ENCODE measurements around the gene CFAP161.

CFAP161 gene

GRCh38 chr15:81088470-81089013, 45.5 kb upstream of the CFAP161 start:
- H3K56ac ChIP-seq (ENCODE audit: low read length): no peak overlapping the region
- no peak overlapping the region for H3K4me3 ChIP-seq (ENCODE audit: low read length)
- no peak overlapping the region for H2BK5ac ChIP-seq (ENCODE audit: low read length)
- H3K36me3 ChIP-seq (ENCODE audit: control insufficient read depth, insufficient read depth, low read length): no peaks in the 10 kb centered on the region
- H4K5ac ChIP-seq (ENCODE audit: low read length): no peak overlapping the region
- no peaks in the 10 kb centered on the region for H3K27me3 ChIP-seq (ENCODE audit: insufficient read depth, low read length, poor library complexity)
- no peak overlapping the region for H4K8ac ChIP-seq (ENCODE audit: low read depth, low read length)
- H3K4me2 ChIP-seq (ENCODE audit: low read length): no peak overlapping the region
- no peak overlapping the region for H3K4ac ChIP-seq (ENCODE audit: low read depth, low read length)
- H3K18ac ChIP-seq (ENCODE audit: low read length): no peak overlapping the region
- H3K9ac ChIP-seq (ENCODE audit: low read length): no peak overlapping the region
- no peak overlapping the region for H2BK15ac ChIP-seq (replicated peaks; ENCODE audit: low read depth)
- no CpG with 5 or more reads among the region's 5 CpGs for WGBS (ENCODE audit: extremely low coverage, insufficient coverage, low lambda C conversion rate)
- H3K27ac ChIP-seq (ENCODE audit: low read depth, low read length): no peak overlapping the region
- H3K4me1 ChIP-seq (ENCODE audit: control insufficient read depth, low read depth, low read length): no peaks in the 10 kb centered on the region
- H3K79me2 ChIP-seq (ENCODE audit: control insufficient read depth, insufficient read depth, low read length): no peaks in the 10 kb centered on the region
- H3K79me1 ChIP-seq (ENCODE audit: low read length): no peaks in the 10 kb centered on the region
- no peak overlapping the region for H3K23ac ChIP-seq (ENCODE audit: low read length)
- H2AK5ac ChIP-seq (ENCODE audit: low read length): no peak overlapping the region
- no peak for DNase-seq
- no peak overlapping the region for H2BK120ac ChIP-seq (ENCODE audit: low read depth, low read length)

DNA sequence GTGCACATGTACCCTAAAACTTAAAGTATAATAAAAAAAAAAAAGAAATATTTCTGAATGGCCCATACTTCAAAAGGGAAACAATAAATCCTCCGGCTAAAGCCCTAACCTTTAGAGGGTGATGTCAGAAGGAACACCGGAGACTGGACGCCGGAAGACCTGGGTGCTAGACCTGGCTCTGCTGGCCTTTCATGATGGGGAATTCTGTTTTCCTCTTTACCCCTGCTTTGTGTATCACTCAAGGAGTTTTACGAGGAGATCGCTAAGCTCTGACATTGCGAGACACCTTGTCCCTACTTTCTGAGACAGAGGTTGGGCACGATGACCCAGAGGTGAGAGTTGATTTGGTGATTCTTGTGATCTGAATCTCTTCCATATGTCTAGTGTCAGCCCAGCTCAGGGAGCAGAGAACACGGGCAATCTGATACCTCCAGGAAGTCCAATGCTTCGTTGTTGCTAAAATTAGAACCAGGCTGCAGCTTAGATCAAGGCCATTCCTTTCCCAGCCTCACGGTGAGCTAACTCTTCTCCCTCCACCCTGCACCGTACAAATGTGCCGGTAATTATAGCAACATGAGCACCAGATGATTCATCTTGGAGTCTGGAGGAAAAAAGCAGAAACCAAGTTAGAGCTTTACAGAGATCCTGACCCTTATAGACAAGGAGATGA, 42.0 kb upstream of the CFAP161 start:
- DNase-seq: no peak
- Histone ChIP-seq H3K23ac (ENCODE audit: low read length) (no peak overlapping the region), H3K4me2 (ENCODE audit: low read length) (no peak overlapping the region), H3K4me3 (ENCODE audit: low read length) (no peak overlapping the region), H3K27ac (ENCODE audit: low read depth, low read length) (no peak overlapping the region), H3K4me1 (ENCODE audit: control insufficient read depth, low read depth, low read length) (no peaks in the 10 kb centered on the region), H3K79me2 (ENCODE audit: control insufficient read depth, insufficient read depth, low read length) (no peaks in the 10 kb centered on the region), H3K27me3 (ENCODE audit: insufficient read depth, low read length, poor library complexity) (no peaks in the 10 kb centered on the region), H3K18ac (ENCODE audit: low read length) (no peak overlapping the region), H3K79me1 (ENCODE audit: low read length) (no peaks in the 10 kb centered on the region), H3K9ac (ENCODE audit: low read length) (no peak overlapping the region), H2BK120ac (ENCODE audit: low read depth, low read length) (no peak overlapping the region), H4K8ac (ENCODE audit: low read depth, low read length) (no peak overlapping the region), H2BK5ac (ENCODE audit: low read length) (no peak overlapping the region), H3K36me3 (ENCODE audit: control insufficient read depth, insufficient read depth, low read length) (no peaks in the 10 kb centered on the region), H3K56ac (ENCODE audit: low read length) (no peak overlapping the region), H2AK5ac (ENCODE audit: low read length) (no peak overlapping the region), H3K4ac (ENCODE audit: low read depth, low read length) (no peak overlapping the region), H2BK15ac (replicated peaks; ENCODE audit: low read depth) (no peak overlapping the region), H4K5ac (ENCODE audit: low read length) (no peak overlapping the region)
- WGBS (ENCODE audit: extremely low coverage, insufficient coverage, low lambda C conversion rate): no CpG with 5 or more reads among the region's 13 CpGs

GRCh38 chr15:81092559-81092902, 41.5 kb upstream of the CFAP161 start:
- no peak overlapping the region for H3K4me2 ChIP-seq (ENCODE audit: low read length)
- H2BK15ac ChIP-seq (replicated peaks; ENCODE audit: low read depth): no peak overlapping the region
- no peak overlapping the region for H4K5ac ChIP-seq (ENCODE audit: low read length)
- H3K4me1 ChIP-seq (ENCODE audit: control insufficient read depth, low read depth, low read length): no peaks in the 10 kb centered on the region
- no peaks in the 10 kb centered on the region for H3K36me3 ChIP-seq (ENCODE audit: control insufficient read depth, insufficient read depth, low read length)
- H4K8ac ChIP-seq (ENCODE audit: low read depth, low read length): no peak overlapping the region
- no peak overlapping the region for H3K18ac ChIP-seq (ENCODE audit: low read length)
- no peak overlapping the region for H2AK5ac ChIP-seq (ENCODE audit: low read length)
- no CpG with 5 or more reads among the region's 5 CpGs for WGBS (ENCODE audit: extremely low coverage, insufficient coverage, low lambda C conversion rate)
- no peaks in the 10 kb centered on the region for H3K79me1 ChIP-seq (ENCODE audit: low read length)
- H3K4ac ChIP-seq (ENCODE audit: low read depth, low read length): no peak overlapping the region
- no peak overlapping the region for H2BK5ac ChIP-seq (ENCODE audit: low read length)
- no peaks in the 10 kb centered on the region for H3K79me2 ChIP-seq (ENCODE audit: control insufficient read depth, insufficient read depth, low read length)
- H3K4me3 ChIP-seq (ENCODE audit: low read length): no peak overlapping the region
- H3K23ac ChIP-seq (ENCODE audit: low read length): no peak overlapping the region
- H3K27ac ChIP-seq (ENCODE audit: low read depth, low read length): no peak overlapping the region
- H3K27me3 ChIP-seq (ENCODE audit: insufficient read depth, low read length, poor library complexity): no peaks in the 10 kb centered on the region
- DNase-seq: no peak
- H3K9ac ChIP-seq (ENCODE audit: low read length): no peak overlapping the region
- H2BK120ac ChIP-seq (ENCODE audit: low read depth, low read length): no peak overlapping the region
- H3K56ac ChIP-seq (ENCODE audit: low read length): no peak overlapping the region

- Histone ChIP-seq H2BK15ac (replicated peaks; ENCODE audit: low read depth) (no peak overlapping the region), H3K79me1 (ENCODE audit: low read length) (no peaks in the 10 kb centered on the region), H2BK120ac (ENCODE audit: low read depth, low read length) (no peak overlapping the region), H4K8ac (ENCODE audit: low read depth, low read length) (no peak overlapping the region), H3K36me3 (ENCODE audit: control insufficient read depth, insufficient read depth, low read length) (no peaks in the 10 kb centered on the region), H4K5ac (ENCODE audit: low read length) (no peak overlapping the region), H3K79me2 (ENCODE audit: control insufficient read depth, insufficient read depth, low read length) (no peaks in the 10 kb centered on the region), H3K4ac (ENCODE audit: low read depth, low read length) (no peak overlapping the region), H3K9ac (ENCODE audit: low read length) (no peak overlapping the region), H3K27ac (ENCODE audit: low read depth, low read length) (no peak overlapping the region), H3K4me3 (ENCODE audit: low read length) (no peak overlapping the region), H3K23ac (ENCODE audit: low read length) (no peak overlapping the region), H3K18ac (ENCODE audit: low read length) (no peak overlapping the region), H3K4me2 (ENCODE audit: low read length) (no peak overlapping the region), H2AK5ac (ENCODE audit: low read length) (no peak overlapping the region), H2BK5ac (ENCODE audit: low read length) (no peak overlapping the region), H3K27me3 (ENCODE audit: insufficient read depth, low read length, poor library complexity) (no peaks in the 10 kb centered on the region), H3K4me1 (ENCODE audit: control insufficient read depth, low read depth, low read length) (no peaks in the 10 kb centered on the region), H3K56ac (ENCODE audit: low read length) (no peak overlapping the region)
- no peak for DNase-seq
- WGBS (ENCODE audit: extremely low coverage, insufficient coverage, low lambda C conversion rate): no CpG with 5 or more reads among the region's 5 CpGs
Measured at GRCh38 chr15:81093961-81094360, 40.1 kb upstream of the CFAP161 start.

DNA sequence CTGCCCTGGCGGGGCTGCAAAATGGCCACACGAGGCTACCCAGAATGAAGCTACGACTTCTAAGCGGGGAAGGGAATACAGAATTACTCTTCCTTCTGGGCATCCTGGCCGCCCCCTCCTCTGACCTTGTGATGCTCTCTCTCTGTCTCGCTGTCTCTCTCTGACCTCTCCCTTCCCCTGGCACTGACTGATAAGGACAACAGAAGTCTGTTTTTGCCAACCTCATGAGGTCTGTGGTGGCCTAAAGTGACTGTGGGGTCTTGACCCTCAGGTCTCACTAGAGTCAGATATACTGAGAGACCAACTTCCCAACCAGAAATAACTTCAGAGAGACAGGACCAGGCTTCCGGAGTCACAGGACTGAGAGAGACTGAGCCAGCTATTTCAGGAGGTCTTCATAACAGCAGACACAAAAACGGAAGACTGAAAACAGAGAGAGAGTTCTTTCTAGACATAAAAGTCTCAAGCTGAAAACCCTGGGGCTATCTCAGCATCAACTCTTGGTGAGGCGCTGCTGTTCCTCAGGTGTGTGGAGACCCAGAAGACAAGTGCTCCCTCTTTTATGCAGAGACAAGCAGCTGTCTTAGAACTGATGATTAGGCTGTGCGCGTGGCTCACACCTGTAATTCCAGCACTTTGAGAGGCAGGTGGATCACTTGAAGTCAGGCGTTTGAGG, 38.2 kb upstream of the CFAP161 start:
- no peak overlapping the region for H2BK15ac ChIP-seq (replicated peaks; ENCODE audit: low read depth)
- no peak for DNase-seq
- no peaks in the 10 kb centered on the region for H3K4me1 ChIP-seq (ENCODE audit: control insufficient read depth, low read depth, low read length)
- H3K23ac ChIP-seq (ENCODE audit: low read length): no peak overlapping the region
- no peak overlapping the region for H3K27ac ChIP-seq (ENCODE audit: low read depth, low read length)
- no peak overlapping the region for H2AK5ac ChIP-seq (ENCODE audit: low read length)
- H3K79me1 ChIP-seq (ENCODE audit: low read length): no peaks in the 10 kb centered on the region
- no peak overlapping the region for H2BK120ac ChIP-seq (ENCODE audit: low read depth, low read length)
- H3K27me3 ChIP-seq (ENCODE audit: insufficient read depth, low read length, poor library complexity): no peaks in the 10 kb centered on the region
- no peak overlapping the region for H3K4ac ChIP-seq (ENCODE audit: low read depth, low read length)
- H2BK5ac ChIP-seq (ENCODE audit: low read length): no peak overlapping the region
- no peak overlapping the region for H3K4me2 ChIP-seq (ENCODE audit: low read length)
- H3K36me3 ChIP-seq (ENCODE audit: control insufficient read depth, insufficient read depth, low read length): no peaks in the 10 kb centered on the region
- H3K56ac ChIP-seq (ENCODE audit: low read length): no peak overlapping the region
- no CpG with 5 or more reads among the region's 12 CpGs for WGBS (ENCODE audit: extremely low coverage, insufficient coverage, low lambda C conversion rate)
- H4K8ac ChIP-seq (ENCODE audit: low read depth, low read length): no peak overlapping the region
- no peaks in the 10 kb centered on the region for H3K79me2 ChIP-seq (ENCODE audit: control insufficient read depth, insufficient read depth, low read length)
- no peak overlapping the region for H3K9ac ChIP-seq (ENCODE audit: low read length)
- H3K18ac ChIP-seq (ENCODE audit: low read length): no peak overlapping the region
- no peak overlapping the region for H4K5ac ChIP-seq (ENCODE audit: low read length)
- H3K4me3 ChIP-seq (ENCODE audit: low read length): no peak overlapping the region
